H1 (cell line): ENCODE data around the gene CGNL1. TPM values are rescaled to one million over a fixed set of nuclear protein-coding genes. Genes with fewer than 3 reads are reported as not detected.

Experiments used
- CTCF ChIA-PET: fragments of 300-600 bp; sonication (Branson Sonifier 250); formaldehyde crosslinking; loops from one replicate; lab custom pipeline; 2021; ENCODE audit not compliant: partially characterized antibody; lab: Charles Lee
- POLR2A ChIA-PET: fragments of 300-600 bp; sonication (Branson Sonifier 250); formaldehyde crosslinking; loops from one replicate; lab custom pipeline; 2021; ENCODE audit warnings: inconsistent platforms; ENCODE audit not compliant: partially characterized antibody; lab: Charles Lee
- DNase-seq, 2 experiments: peaks; one replicate each; pipeline versions ENCODE4 v3.0.0 to v3.0.0-alpha.2; 2010 to 2022; ENCODE audit warnings: low spot score in 2 of 2, low read depth in 1 of 2, mixed read lengths in 1 of 2
- FAIRE-seq: peaks from 2 replicates; lab custom pipeline; 2011; peaks lifted over from hg19 to GRCh38; lab: Jason Lieb, UNC
- H2AFZ ChIP-seq: 2 replicates; pipeline ENCODE4 v1.8.1; 2012; ENCODE audit warnings: low read length, inconsistent platforms
- H2AK5ac ChIP-seq: 2 replicates; pipeline ENCODE4 v1.6.1; 2013; ENCODE audit warnings: low read depth, low read length
- H2BK120ac ChIP-seq: replicated peaks from 2 replicates; pipeline ENCODE3; 2013; ENCODE audit warnings: low read depth, low read length, inconsistent platforms
- H2BK12ac ChIP-seq: 2 replicates; pipeline ENCODE4 v1.6.1; 2013; ENCODE audit warnings: low read depth, low read length
- H2BK15ac ChIP-seq: 2 replicates; pipeline ENCODE4 v1.6.1; 2013; ENCODE audit warnings: low read length
- H2BK20ac ChIP-seq: 2 replicates; pipeline ENCODE4 v1.6.1; 2013; ENCODE audit warnings: low read length
- H2BK5ac ChIP-seq: 2 replicates; pipeline ENCODE4 v1.6.1; 2013; ENCODE audit warnings: low read depth, low read length
- H3K14ac ChIP-seq: 2 replicates; pipeline ENCODE4 v1.6.1; 2013; ENCODE audit warnings: inconsistent platforms; ENCODE audit not compliant: insufficient read length
- H3K18ac ChIP-seq: 2 replicates; pipeline ENCODE4 v1.6.1; 2013; ENCODE audit warnings: low read length; ENCODE audit errors: extremely low read depth
- H3K23ac ChIP-seq: 2 replicates; pipeline ENCODE4 v1.6.1; 2013; ENCODE audit warnings: inconsistent platforms; ENCODE audit not compliant: insufficient read length
- H3K23me2 ChIP-seq: 2 replicates; pipeline ENCODE4 v1.6.1; 2013; ENCODE audit warnings: low read depth, low read length
- H3K27ac ChIP-seq: 2 replicates; pipeline ENCODE4 v1.6.1; 2011; ENCODE audit warnings: low read depth, low read length, inconsistent platforms
- H3K27me3 ChIP-seq, 4 experiments: replicated peaks in 1 of 4; 1 replicate in 1 of 4; 2 replicates in 3 of 4; pipeline versions ENCODE4 v1.6.1 to v1.8.1; 2011 to 2013; ENCODE audit warnings: low read length in 3 of 4, mild to moderate bottlenecking in 3 of 4, inconsistent platforms in 2 of 4, mixed read lengths in 2 of 4, moderate library complexity in 1 of 4; ENCODE audit not compliant: control insufficient read depth in 3 of 4, insufficient read depth in 3 of 4; ENCODE audit errors: extremely low read depth in 1 of 4
- H3K36me3 ChIP-seq, 4 experiments: 2 replicates each; pipeline versions ENCODE4 v1.6.1 to v1.8.1; 2011 to 2013; ENCODE audit warnings: mild to moderate bottlenecking in 4 of 4, low read length in 3 of 4, moderate library complexity in 2 of 4, control low read depth in 1 of 4, inconsistent platforms in 1 of 4; ENCODE audit not compliant: insufficient read depth in 4 of 4, control insufficient read depth in 2 of 4
- H3K4ac ChIP-seq: replicated peaks from 2 replicates; pipeline ENCODE3; 2013; ENCODE audit warnings: low read length, low read depth, mixed read lengths, inconsistent platforms; ENCODE audit not compliant: insufficient read length
- H3K4me1 ChIP-seq, 4 experiments: replicated peaks in 1 of 4; 1 replicate in 1 of 4; 2 replicates in 3 of 4; pipeline versions ENCODE4 v1.6.1 to v1.8.1; 2011 to 2013; ENCODE audit warnings: low read length in 3 of 4, inconsistent platforms in 2 of 4, mixed read lengths in 1 of 4; ENCODE audit not compliant: insufficient read depth in 4 of 4, control insufficient read depth in 3 of 4
- H3K4me2 ChIP-seq, 2 experiments: 2 replicates each; pipeline versions ENCODE4 v1.6.1 to v1.8.1; 2011 to 2013; ENCODE audit warnings: low read depth in 2 of 2, low read length in 2 of 2, control low read depth in 1 of 2, inconsistent platforms in 1 of 2, mild to moderate bottlenecking in 1 of 2; ENCODE audit not compliant: insufficient read depth in 1 of 2
- H3K4me3 ChIP-seq, 4 experiments: fragments of 200-600, 300-600 bp in 1 of 4; sonication (generic), shearing (Covaris generic), sonication (Bioruptor Twin) in 1 of 4; 2 replicates each; pipeline versions ENCODE4 v1.5.1 to v1.8.1; 2011 to 2016; ENCODE audit warnings: low read length in 4 of 4, low read depth in 3 of 4, control low read depth in 2 of 4, inconsistent platforms in 2 of 4, mild to moderate bottlenecking in 2 of 4, mixed read lengths in 1 of 4, moderate library complexity in 1 of 4; ENCODE audit not compliant: insufficient read depth in 2 of 4; ENCODE audit errors: extremely low read depth in 1 of 4
- H3K56ac ChIP-seq: replicated peaks from 2 replicates; pipeline ENCODE3; 2013; ENCODE audit warnings: low read depth, mild to moderate bottlenecking, mixed read lengths, low read length, inconsistent platforms; ENCODE audit not compliant: insufficient read length
- H3K79me1 ChIP-seq: 2 replicates; pipeline ENCODE4 v1.6.1; 2013; ENCODE audit warnings: low read depth, low read length, control low read depth
- H3K79me2 ChIP-seq, 2 experiments: 2 replicates each; pipeline versions ENCODE4 v1.6.1 to v1.8.1; 2012 to 2013; ENCODE audit warnings: low read length in 2 of 2, mild to moderate bottlenecking in 2 of 2, inconsistent platforms in 1 of 2; ENCODE audit not compliant: insufficient read depth in 2 of 2, control insufficient read depth in 1 of 2
- H3K9ac ChIP-seq, 4 experiments: replicated peaks in 1 of 4; 1 replicate in 1 of 4; 2 replicates in 3 of 4; pipeline versions ENCODE4 v1.6.1 to v1.8.1; 2011 to 2013; ENCODE audit warnings: low read depth in 3 of 4, low read length in 3 of 4, control low read depth in 2 of 4, mild to moderate bottlenecking in 2 of 4, moderate library complexity in 2 of 4, inconsistent platforms in 1 of 4; ENCODE audit errors: extremely low read depth in 1 of 4
- H3K9me3 ChIP-seq, 2 experiments: 2 replicates each; pipeline versions ENCODE4 v1.6.1 to v1.8.1; 2012 to 2013; ENCODE audit warnings: mild to moderate bottlenecking in 2 of 2, moderate library complexity in 2 of 2, control low read depth in 1 of 2, inconsistent platforms in 1 of 2, low read depth in 1 of 2, low read length in 1 of 2, mixed read lengths in 1 of 2; ENCODE audit not compliant: insufficient read depth in 2 of 2
- H4K20me1 ChIP-seq, 2 experiments: replicated peaks in 1 of 2; 2 replicates each; pipeline versions ENCODE3 to v1.8.1; 2011 to 2013; ENCODE audit warnings: inconsistent platforms in 2 of 2, low read length in 2 of 2, mild to moderate bottlenecking in 1 of 2; ENCODE audit not compliant: insufficient read depth in 2 of 2, control insufficient read depth in 1 of 2
- H4K5ac ChIP-seq: 2 replicates; pipeline ENCODE4 v1.6.1; 2013; ENCODE audit warnings: low read length, low read depth, mixed read lengths, inconsistent platforms; ENCODE audit not compliant: insufficient read length
- H4K8ac ChIP-seq: 2 replicates; pipeline ENCODE4 v1.8.0; 2013; ENCODE audit warnings: mild to moderate bottlenecking, moderate library complexity, low read length, inconsistent platforms; ENCODE audit not compliant: insufficient read depth; ENCODE audit errors: extremely low read depth
- H4K91ac ChIP-seq: replicated peaks from 2 replicates; pipeline ENCODE3; 2013; ENCODE audit warnings: low read length, mixed read lengths, inconsistent platforms; ENCODE audit not compliant: insufficient read length
- ASH2L ChIP-seq: fragments of 200-600, 300-600 bp; sonication (generic); IDR thresholded peaks from one replicate; pipeline ENCODE4 v1.7.1; 2017; ENCODE audit warnings: low read length
- CREB1 ChIP-seq: IDR thresholded peaks from 2 replicates; pipeline ENCODE4 v1.6.1; 2012; ENCODE audit warnings: inconsistent platforms
- FOSL1 ChIP-seq: IDR thresholded peaks from 2 replicates; pipeline ENCODE4 v1.6.1; 2011; ENCODE audit warnings: mild to moderate bottlenecking, low read depth, low read length, moderate library complexity; ENCODE audit not compliant: insufficient read depth
- JUND ChIP-seq: IDR thresholded peaks from 2 replicates; pipeline ENCODE4 v1.6.1; 2011; ENCODE audit warnings: mild to moderate bottlenecking, improper control_type of control experiment, low read length
- KDM4A ChIP-seq: IDR thresholded peaks from one replicate; pipeline ENCODE4 v1.7.1; 2012; ENCODE audit warnings: low read depth, mild to moderate bottlenecking, moderate library complexity, low read length, inconsistent platforms; ENCODE audit not compliant: severe bottlenecking
- MAFK ChIP-seq: IDR thresholded peaks from 2 replicates; pipeline ENCODE4 v1.6.1; 2012; ENCODE audit warnings: low read depth, mild to moderate bottlenecking, improper control_type of control experiment, low read length
- PHF8 ChIP-seq: fragments of 200-600 bp; sonication (generic); conservative IDR thresholded peaks from 2 replicates; pipeline ENCODE4 v1.7.1; 2012; ENCODE audit warnings: low read depth, mild to moderate bottlenecking, inconsistent platforms, low read length, moderate library complexity
- RBBP5 ChIP-seq: IDR thresholded peaks from 2 replicates; pipeline ENCODE4 v1.7.1; 2012; ENCODE audit warnings: low read depth, mild to moderate bottlenecking, inconsistent platforms, low read length, moderate library complexity, borderline replicate concordance
- SAP30 ChIP-seq: fragments of 300-600 bp; sonication (generic); IDR thresholded peaks from 2 replicates; pipeline ENCODE4 v1.7.1; 2012; ENCODE audit warnings: low read length, moderate library complexity, mild to moderate bottlenecking, inconsistent platforms; ENCODE audit not compliant: insufficient read depth, insufficient replicate concordance
- TBP ChIP-seq: IDR thresholded peaks from 2 replicates; pipeline ENCODE4 v1.6.1; 2011; ENCODE audit warnings: low read depth, low read length, improper control_type of control experiment
- ZNF274 ChIP-seq: IDR thresholded peaks from 2 replicates; pipeline ENCODE4 v1.7.0; 2012; ENCODE audit warnings: low read length, borderline replicate concordance; ENCODE audit errors: extremely low read depth
- WGBS, 2 experiments: shearing (Covaris generic) in 1 of 2; methylation state at CpG; one replicate each; pipeline versions ENCODE4 v1.1.6 to v1.1.7; 2013 to 2015; ENCODE audit warnings: low lambda C conversion rate in 2 of 2, mixed read lengths in 2 of 2, inconsistent platforms in 1 of 2, low coverage in 1 of 2, missing lambda C conversion rate in 1 of 2; ENCODE audit not compliant: insufficient replicate concordance in 2 of 2, insufficient coverage in 1 of 2, insufficient read length in 1 of 2; ENCODE audit errors: extremely low coverage in 1 of 2, missing lambda C conversion rate in 1 of 2; 5-methylcytosine and 5-hydroxymethylcytosine counted together
- polyA plus RNA-seq, 7 experiments: library from polyadenylated mRNA; depleted of rRNA in 3 of 7; stranded (reverse) in 5 of 7; unstranded in 2 of 7; fragments of >200 nt in 5 of 7; fragments of 200-250 nt in 2 of 7; gene quantifications; 1 replicate in 5 of 7; 2 replicates in 1 of 7; 4 replicates in 1 of 7; pipeline versions ENCODE4 v1.2.1 to v1.2.3, GENCODE V29; 2011 to 2013; ENCODE audit warnings: missing spikeins in 2 of 7, mixed read lengths in 2 of 7
- total RNA-seq: library from RNA; stranded (reverse); fragmentation: NEBNext Ultra II Directional; extraction: Animal tissue kit (Norgen Biotek cat#: 25700); gene quantifications from 2 replicates; pipeline ENCODE4 v1.2.1, GENCODE V29; 2021
- TF ChIP-seq, protein P1 (sequence below), 3 experiments: IDR thresholded peaks; 1 replicate in 2 of 3; 2 replicates in 1 of 3; pipeline versions ENCODE4 v1.5.1 to v1.6.1; 2011; ENCODE audit warnings: low read length in 3 of 3, mild to moderate bottlenecking in 3 of 3, inconsistent platforms in 2 of 3, low read depth in 1 of 3, moderate library complexity in 1 of 3; ENCODE audit not compliant: insufficient read depth in 1 of 3; ENCODE audit errors: control extremely low read depth in 1 of 3

Gene CGNL1
- total and polyA plus RNA-seq, 2 of the 8 experiments (the other 6 are each of a cell fraction or from before 2014, with no cell fraction given), result 21.8 to 75.6 TPM

GRCh38 chr15:57534281-57534680 is 158.0 kb downstream of the CGNL1 start:
- no peaks in the 10 kb centered on the region for H3K9me3 ChIP-seq
- WGBS, 2 experiments, result 82% methylated on average over 5 of the region's 6 CpGs; no CpG with 5 or more reads in 1 of the 2 experiments
- H3K27ac ChIP-seq, result no peak overlapping the region
- FAIRE-seq (no peak), DNase-seq (no peak)
- no peaks in the 10 kb centered on the region for H3K79me1 ChIP-seq
- no peak overlapping the region for H3K56ac ChIP-seq
- no peak overlapping the region for H3K14ac ChIP-seq
- peaks cover 0 to 5% (median 3%) of the 10 kb centered on the region in 4 experiments; a peak in 2 of 7 replicates for H3K4me1 ChIP-seq
- no peak overlapping the region for H2BK120ac ChIP-seq
- H3K27me3 ChIP-seq, result no peaks in the 10 kb centered on the region
- peaks cover 2 to 60% (median 34%) of the 10 kb centered on the region in 4 experiments for H3K36me3 ChIP-seq
- H3K79me2 ChIP-seq, result no peaks in the 10 kb centered on the region
- no peak overlapping the region for H3K9ac ChIP-seq
- no peaks in the 10 kb centered on the region for H4K20me1 ChIP-seq
- H4K8ac ChIP-seq, result no peak overlapping the region
- H2BK20ac ChIP-seq, result no peak overlapping the region
- no peak overlapping the region for H3K23ac ChIP-seq
- H3K4me2 ChIP-seq, result no peak overlapping the region
- no peak overlapping the region for H3K18ac ChIP-seq
- no peak overlapping the region for H2AFZ ChIP-seq
- no peak overlapping the region for H3K4ac ChIP-seq
- no peak overlapping the region for H2AK5ac ChIP-seq
- no peak overlapping the region for H2BK12ac ChIP-seq
- H4K91ac ChIP-seq, result no peak overlapping the region
- no peaks in the 10 kb centered on the region for H3K23me2 ChIP-seq
- CTCF ChIA-PET, result interaction anchor here (0.7 to 3.7 kb wide), 10 partner anchors 8 to 206 kb away, joined by 3 to 19 read pairs (median 8); no protein-coding TSS in a partner anchor
- no peak overlapping the region for H3K4me3 ChIP-seq
- no peak overlapping the region for H4K5ac ChIP-seq
- POLR2A ChIA-PET, result interaction anchor here (0.8 to 1.7 kb wide), 3 partner anchors 10 to 179 kb away, joined by 3 to 5 read pairs (median 3); no protein-coding TSS in a partner anchor
- no peak overlapping the region for H2BK5ac ChIP-seq
- no peak overlapping the region for H2BK15ac ChIP-seq
- TF ChIP-seq MAFK (no peak), RBBP5 (no peak), CREB1 (no peak), TBP (no peak), SAP30 (no peak), FOSL1 (no peak), ASH2L (no peak), PHF8 (no peak), JUND (no peak), ZNF274 (no peak), KDM4A (no peak)
- TF ChIP-seq, protein P1, sequence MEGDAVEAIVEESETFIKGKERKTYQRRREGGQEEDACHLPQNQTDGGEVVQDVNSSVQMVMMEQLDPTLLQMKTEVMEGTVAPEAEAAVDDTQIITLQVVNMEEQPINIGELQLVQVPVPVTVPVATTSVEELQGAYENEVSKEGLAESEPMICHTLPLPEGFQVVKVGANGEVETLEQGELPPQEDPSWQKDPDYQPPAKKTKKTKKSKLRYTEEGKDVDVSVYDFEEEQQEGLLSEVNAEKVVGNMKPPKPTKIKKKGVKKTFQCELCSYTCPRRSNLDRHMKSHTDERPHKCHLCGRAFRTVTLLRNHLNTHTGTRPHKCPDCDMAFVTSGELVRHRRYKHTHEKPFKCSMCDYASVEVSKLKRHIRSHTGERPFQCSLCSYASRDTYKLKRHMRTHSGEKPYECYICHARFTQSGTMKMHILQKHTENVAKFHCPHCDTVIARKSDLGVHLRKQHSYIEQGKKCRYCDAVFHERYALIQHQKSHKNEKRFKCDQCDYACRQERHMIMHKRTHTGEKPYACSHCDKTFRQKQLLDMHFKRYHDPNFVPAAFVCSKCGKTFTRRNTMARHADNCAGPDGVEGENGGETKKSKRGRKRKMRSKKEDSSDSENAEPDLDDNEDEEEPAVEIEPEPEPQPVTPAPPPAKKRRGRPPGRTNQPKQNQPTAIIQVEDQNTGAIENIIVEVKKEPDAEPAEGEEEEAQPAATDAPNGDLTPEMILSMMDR (IDR thresholded peaks at IDR 0.05; ENCODE audit: control extremely low read depth in 1 of 3, insufficient read depth in 1 of 3, low read depth in 1 of 3, low read length in 3 of 3), result no peak
